ENCODE data around the gene MCTP1. TPM values are rescaled to one million over a fixed set of nuclear protein-coding genes. Genes with fewer than 3 reads are reported as not detected.

Gene MCTP1
- total and polyA plus RNA-seq, 9 of the 15 experiments (the other 6 are each of a cell fraction or from before 2014, with no cell fraction given): 0.04 to 0.93 (median 0.06) TPM; not detected in 4

DNA sequence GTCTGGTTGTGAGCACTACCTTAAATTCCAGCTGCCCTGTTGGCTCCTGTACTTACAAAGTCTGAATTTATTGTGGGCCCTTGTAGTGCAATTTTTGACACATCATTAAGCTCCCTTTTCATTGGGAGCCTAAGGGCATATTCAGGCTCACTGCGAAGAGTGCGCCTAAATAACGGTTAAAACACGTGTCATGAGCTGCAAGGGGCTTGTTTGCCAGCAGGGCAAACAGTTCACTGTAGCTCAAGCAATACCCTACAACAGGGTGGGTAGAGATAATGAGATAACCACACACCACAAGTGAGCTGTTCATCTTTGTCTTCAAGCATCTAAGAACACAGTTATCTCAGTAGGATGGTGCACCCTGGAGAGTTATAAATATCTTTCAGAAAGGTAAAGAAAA, 452.2 kb downstream of the MCTP1 start:
- Histone ChIP-seq H3K4me1 (replicated peaks in 1 of 2; ENCODE audit: control insufficient read depth in 2 of 2, insufficient read depth in 2 of 2, low read length in 2 of 2) (no peaks in the 10 kb centered on the region), H3K27me3 (ENCODE audit: control insufficient read depth in 2 of 2, insufficient read depth in 2 of 2, low read length in 2 of 2) (no peaks in the 10 kb centered on the region), H3K4me3 (no peak overlapping the region), H3K9ac (ENCODE audit: insufficient read depth in 1 of 2, low read depth in 2 of 2, low read length in 2 of 2) (no peak overlapping the region), H3K4me2 (ENCODE audit: insufficient read depth, low read length) (no peak overlapping the region), H3K9me1 (ENCODE audit: control insufficient read depth, insufficient read depth, low read length) (no peaks in the 10 kb centered on the region), H3K27ac (ENCODE audit: extremely low read depth, low read depth, low read length) (no peak overlapping the region), H3K79me2 (ENCODE audit: control insufficient read depth, insufficient read depth, low read length) (no peaks in the 10 kb centered on the region), H3K9me3 (replicated peaks; ENCODE audit: control insufficient read depth, insufficient read depth, low read depth, low read length) (no peaks in the 10 kb centered on the region), H4K20me1 (replicated peaks; ENCODE audit: control insufficient read depth, insufficient read depth, low read length) (no peaks in the 10 kb centered on the region), H2AFZ (ENCODE audit: low read depth, low read length) (no peak overlapping the region), H3K36me3 (ENCODE audit: control insufficient read depth, insufficient read depth, low read length) (no peaks in the 10 kb centered on the region)
- 3% methylated on average over 4 of the region's 4 CpGs for WGBS (ENCODE audit: insufficient coverage, low coverage, missing lambda C conversion rate)
- DNase-seq (ENCODE audit: extremely low read depth in 1 of 4, low spot score in 3 of 4) (no peak), FAIRE-seq (no peak), ATAC-seq (no peak)
- in situ Hi-C loops (cut with MboI): no loop called here
- intact Hi-C loops (cut with micrococcal nuclease): no loop called here
- POLR2A ChIA-PET: interaction anchor here (0.6 kb wide), 1 partner anchor 389 kb away, joined by 3 read pairs; no protein-coding TSS in a partner anchor
- TF ChIP-seq ZHX1 (conservative IDR thresholded peaks at IDR 0.05; ENCODE audit: low read length): no peak
- TF ChIP-seq KAT8 (IDR thresholded peaks at IDR 0.05; ENCODE audit: low read depth): no peak
- TF ChIP-seq, protein P1, sequence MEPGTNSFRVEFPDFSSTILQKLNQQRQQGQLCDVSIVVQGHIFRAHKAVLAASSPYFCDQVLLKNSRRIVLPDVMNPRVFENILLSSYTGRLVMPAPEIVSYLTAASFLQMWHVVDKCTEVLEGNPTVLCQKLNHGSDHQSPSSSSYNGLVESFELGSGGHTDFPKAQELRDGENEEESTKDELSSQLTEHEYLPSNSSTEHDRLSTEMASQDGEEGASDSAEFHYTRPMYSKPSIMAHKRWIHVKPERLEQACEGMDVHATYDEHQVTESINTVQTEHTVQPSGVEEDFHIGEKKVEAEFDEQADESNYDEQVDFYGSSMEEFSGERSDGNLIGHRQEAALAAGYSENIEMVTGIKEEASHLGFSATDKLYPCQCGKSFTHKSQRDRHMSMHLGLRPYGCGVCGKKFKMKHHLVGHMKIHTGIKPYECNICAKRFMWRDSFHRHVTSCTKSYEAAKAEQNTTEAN (CRISPR knock-in tag; IDR thresholded peaks at IDR 0.05): no peak
- TF ChIP-seq GTF2E2 (tag; IDR thresholded peaks at IDR 0.05): no peak
- TF ChIP-seq HMGN3 (IDR thresholded peaks at IDR 0.05; ENCODE audit: borderline replicate concordance, extremely low read depth, insufficient read length, low read depth, low read length): no peak
- TF ChIP-seq, protein P2, sequence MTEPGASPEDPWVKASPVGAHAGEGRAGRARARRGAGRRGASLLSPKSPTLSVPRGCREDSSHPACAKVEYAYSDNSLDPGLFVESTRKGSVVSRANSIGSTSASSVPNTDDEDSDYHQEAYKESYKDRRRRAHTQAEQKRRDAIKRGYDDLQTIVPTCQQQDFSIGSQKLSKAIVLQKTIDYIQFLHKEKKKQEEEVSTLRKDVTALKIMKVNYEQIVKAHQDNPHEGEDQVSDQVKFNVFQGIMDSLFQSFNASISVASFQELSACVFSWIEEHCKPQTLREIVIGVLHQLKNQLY (CRISPR knock-in tag; conservative IDR thresholded peaks at IDR 0.05): no peak
- TF ChIP-seq PRPF4 (IDR thresholded peaks at IDR 0.05; ENCODE audit: insufficient read depth, low read depth, low read length, poor library complexity, severe bottlenecking): no peak
- no peak for TF ChIP-seq MAX (CRISPR knock-in tag; IDR thresholded peaks at IDR 0.05)
- no peak for TF ChIP-seq RBM34 (IDR thresholded peaks at IDR 0.05; ENCODE audit: borderline replicate concordance, insufficient read depth, low read length)
- TF ChIP-seq TCF7 (IDR thresholded peaks at IDR 0.05; ENCODE audit: borderline replicate concordance): no peak
- TF ChIP-seq CBFB (CRISPR knock-in tag; IDR thresholded peaks at IDR 0.05): no peak
- TF ChIP-seq ZFP1 (CRISPR knock-in tag; IDR thresholded peaks at IDR 0.05): no peak
- no peak for TF ChIP-seq BHLHE40 (IDR thresholded peaks at IDR 0.05; ENCODE audit: low read length)
- TF ChIP-seq SRSF3 (IDR thresholded peaks at IDR 0.05; ENCODE audit: insufficient read depth, low read length): no peak
- no peak for TF ChIP-seq FOXP4 (CRISPR knock-in tag; IDR thresholded peaks at IDR 0.05; ENCODE audit: borderline replicate concordance)
- no peak for TF ChIP-seq PHB (CRISPR knock-in tag; IDR thresholded peaks at IDR 0.05)
- TF ChIP-seq ZNF134 (CRISPR knock-in tag; conservative IDR thresholded peaks at IDR 0.05): no peak
- CTCF ChIA-PET (ENCODE audit: low intra/inter-chr PET ratio): no interaction called here
- BruUV-seq (replicated peaks): no TSS peak
